ENCODE results near the gene SLC18B1. TPM values are rescaled to one million over a fixed set of nuclear protein-coding genes. Genes with fewer than 3 reads are reported as not detected.
"Not testable (repeated sequence)": the region's sequence is repeated elsewhere in the genome, so short reads cannot be mapped to it uniquely, and the experiment has no call there.

Gene SLC18B1
- total RNA-seq, 1 donor, result 11.2 TPM

GRCh38 chr6:132788658-132789395 is 9.6 kb downstream of the SLC18B1 start:
- H3K4me3 ChIP-seq (ENCODE audit: low read depth, low read length), result no peak overlapping the region
- no peak for TF ChIP-seq CTCF (IDR thresholded peaks at IDR 0.05; ENCODE audit: insufficient read depth, low read depth, low read length)
- no peak for DNase-seq (ENCODE audit: low read depth)

GRCh38 chr6:132785936-132786335 is 12.5 kb downstream of the SLC18B1 start:
- H3K4me3 ChIP-seq (ENCODE audit: low read depth, low read length), result no peak overlapping the region
- DNase-seq (ENCODE audit: low read depth), result no peak
- TF ChIP-seq CTCF (IDR thresholded peaks at IDR 0.05; ENCODE audit: insufficient read depth, low read depth, low read length), result no peak

GRCh38 chr6:132780770-132781371 is 17.6 kb downstream of the SLC18B1 start:
- TF ChIP-seq CTCF (IDR thresholded peaks at IDR 0.05; ENCODE audit: insufficient read depth, low read depth, low read length), result peak; percentile 48
- DNase-seq (ENCODE audit: low read depth), result peak; percentile 47
- H3K4me3 ChIP-seq (ENCODE audit: low read depth, low read length), result no peak overlapping the region

GRCh38 chr6:132777881-132778280 is 20.6 kb downstream of the SLC18B1 start:
- not testable (repeated sequence) for DNase-seq (ENCODE audit: low read depth); H3K4me3 ChIP-seq (ENCODE audit: low read depth, low read length)

- peak; percentile 24 for DNase-seq (ENCODE audit: low read depth)
- peak; percentile 40 for TF ChIP-seq CTCF (IDR thresholded peaks at IDR 0.05; ENCODE audit: insufficient read depth, low read depth, low read length)
- no peak overlapping the region for H3K4me3 ChIP-seq (ENCODE audit: low read depth, low read length)
These were observed 30.4 kb downstream of the SLC18B1 start for GRCh38 chr6:132768051-132768517.

- no peak overlapping the region for H3K4me3 ChIP-seq (ENCODE audit: low read depth, low read length)
- TF ChIP-seq CTCF (IDR thresholded peaks at IDR 0.05; ENCODE audit: insufficient read depth, low read depth, low read length), result no peak
- DNase-seq (ENCODE audit: low read depth), result no peak
These were observed 32.9 kb downstream of the SLC18B1 start for GRCh38 chr6:132765560-132765959.

- TF ChIP-seq CTCF (IDR thresholded peaks at IDR 0.05; ENCODE audit: insufficient read depth, low read depth, low read length), result no peak
- DNase-seq (ENCODE audit: low read depth), result peak; percentile 16
- H3K4me3 ChIP-seq (ENCODE audit: low read depth, low read length), result no peak overlapping the region
These were observed 34.1 kb downstream of the SLC18B1 start for GRCh38 chr6:132764370-132764769.

All from fibroblast of villous mesenchyme (primary cell).